CD1c-positive myeloid dendritic cell (primary cell): Measurements from ENCODE around the gene RAET1G.

ENCODE experiments used
- DNase-seq: peaks from one replicate; pipeline ENCODE4 v3.0.0-alpha.2; 2016; ENCODE audit errors: extremely low spot score

The RAET1G gene

DNA sequence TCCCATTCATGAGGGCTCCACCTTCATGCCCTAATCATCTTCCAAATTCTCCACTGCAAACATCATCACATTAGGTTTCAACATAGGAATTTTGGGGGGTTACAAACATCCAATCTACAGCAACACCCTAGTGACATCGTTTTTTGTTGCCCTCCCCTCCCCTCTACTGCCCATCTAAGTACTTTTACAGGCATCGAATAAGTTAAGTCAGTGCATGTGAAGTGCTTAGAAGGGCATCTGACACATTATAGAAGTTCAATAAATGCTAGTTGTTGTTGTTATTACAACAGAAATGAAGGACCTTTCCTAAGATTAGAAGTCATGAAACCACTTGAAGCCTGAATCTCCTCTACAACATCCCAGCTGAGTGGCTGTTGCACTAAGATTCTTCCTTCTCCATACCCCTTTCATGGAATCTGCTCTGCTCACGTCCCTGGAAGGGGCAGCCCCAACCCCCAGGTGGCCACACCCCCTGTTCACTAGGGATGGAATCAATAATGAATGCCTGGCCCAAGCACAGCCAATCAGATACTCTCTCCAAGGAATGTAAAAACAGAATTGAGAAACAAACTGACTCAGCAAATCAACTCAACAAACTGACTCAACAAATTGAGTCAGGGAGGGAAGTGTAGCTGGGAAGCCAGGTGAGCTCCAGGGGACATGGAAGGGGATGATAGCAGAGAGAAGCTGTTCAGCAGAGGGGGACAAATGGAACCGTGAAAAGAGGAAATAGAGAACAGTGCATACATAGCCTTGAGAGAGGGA lies 54.9 kb downstream of the RAET1G start:
- no peak for DNase-seq
